Stimulated activated CD4-positive, alpha-beta T cell treated with anti-CD3 and anti-CD28 coated beads, Interleukin-4, amount 100 ng/mL, for 24 hours (primary cell): ENCODE data around the gene RUNX1.

Source experiments
- DNase-seq: peaks from one replicate; pipeline ENCODE4 v3.0.0-alpha.2; 2020

Gene RUNX1

DNA sequence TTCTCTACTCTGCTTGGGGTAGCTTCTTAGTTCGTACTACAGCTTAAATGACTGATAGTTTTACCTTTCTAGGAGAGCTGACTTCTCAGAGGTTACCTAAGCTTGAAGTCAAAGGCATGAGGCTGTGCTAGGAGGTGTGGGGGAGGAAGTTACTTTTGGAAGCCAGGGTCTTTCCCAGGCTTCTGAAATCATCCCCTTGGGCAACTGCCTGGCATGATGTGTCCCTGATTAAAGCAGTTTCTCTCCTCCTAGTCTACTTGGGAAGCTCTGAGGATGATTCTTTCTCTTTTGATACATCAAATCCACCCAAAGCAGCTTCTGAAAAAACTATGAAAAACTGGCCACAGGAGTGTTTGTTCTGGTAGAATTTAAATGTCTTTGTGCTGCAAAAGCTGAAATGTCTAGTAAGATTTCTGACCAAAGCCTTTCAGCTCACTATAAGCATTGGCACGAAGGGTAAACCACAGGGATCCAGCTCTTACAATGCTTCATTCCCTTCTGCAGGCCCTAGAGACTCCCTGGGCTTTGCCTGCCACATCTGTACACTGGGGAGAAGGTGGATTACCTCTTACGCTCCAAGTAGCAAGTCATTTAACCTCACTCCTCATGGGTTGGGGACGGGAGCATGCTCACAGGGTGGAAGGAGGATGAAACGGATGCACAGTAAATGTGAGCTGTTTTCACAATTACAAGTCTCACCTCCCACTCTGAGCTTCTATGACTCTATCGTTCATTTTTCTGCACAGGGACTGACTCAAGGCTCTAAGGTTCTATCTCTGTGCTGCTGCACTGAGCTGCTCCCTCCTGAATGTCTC is 59.6 kb downstream of the RUNX1 start:
- DNase-seq: peak; percentile 82

DNA sequence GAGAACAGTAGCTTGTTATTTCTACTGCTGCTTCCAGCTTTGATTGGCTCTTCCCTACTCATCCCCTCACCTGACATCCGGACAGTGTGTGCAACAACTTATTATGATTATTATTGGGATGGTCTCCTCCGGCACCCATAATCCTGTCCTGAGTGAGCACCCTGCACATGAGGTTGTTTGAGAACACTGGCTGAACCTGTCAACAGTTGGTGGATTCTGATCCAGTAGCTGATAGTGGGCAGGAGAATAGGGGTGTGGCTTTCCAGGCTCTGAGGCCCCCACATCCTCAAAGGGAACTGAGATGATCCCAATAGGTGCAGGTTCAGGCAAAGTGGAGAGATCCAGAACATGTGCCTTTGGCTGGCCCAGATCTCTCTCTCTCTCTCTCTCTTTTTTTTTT is 60.5 kb downstream of the RUNX1 start:
- no peak for DNase-seq

DNA sequence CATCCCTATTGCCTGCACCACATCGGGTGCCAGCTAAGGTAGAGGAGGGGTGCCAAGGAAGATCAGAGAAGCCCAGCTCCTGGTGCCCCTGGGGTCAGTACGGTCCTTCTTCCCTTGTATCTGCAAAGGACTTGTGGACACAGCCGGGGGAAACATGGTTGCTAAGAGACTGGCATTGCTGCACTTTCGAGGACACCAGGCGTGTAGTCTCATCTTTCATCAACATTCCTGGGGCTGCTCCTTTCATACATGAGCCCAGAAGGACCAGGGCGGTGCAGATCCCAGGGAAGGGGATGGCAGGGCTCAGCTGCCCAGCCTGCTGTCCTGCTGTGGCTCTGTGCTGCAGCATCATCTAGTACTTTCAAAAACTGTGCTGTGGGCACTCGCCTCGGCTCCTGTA is 61.0 kb downstream of the RUNX1 start:
- no peak for DNase-seq

DNA sequence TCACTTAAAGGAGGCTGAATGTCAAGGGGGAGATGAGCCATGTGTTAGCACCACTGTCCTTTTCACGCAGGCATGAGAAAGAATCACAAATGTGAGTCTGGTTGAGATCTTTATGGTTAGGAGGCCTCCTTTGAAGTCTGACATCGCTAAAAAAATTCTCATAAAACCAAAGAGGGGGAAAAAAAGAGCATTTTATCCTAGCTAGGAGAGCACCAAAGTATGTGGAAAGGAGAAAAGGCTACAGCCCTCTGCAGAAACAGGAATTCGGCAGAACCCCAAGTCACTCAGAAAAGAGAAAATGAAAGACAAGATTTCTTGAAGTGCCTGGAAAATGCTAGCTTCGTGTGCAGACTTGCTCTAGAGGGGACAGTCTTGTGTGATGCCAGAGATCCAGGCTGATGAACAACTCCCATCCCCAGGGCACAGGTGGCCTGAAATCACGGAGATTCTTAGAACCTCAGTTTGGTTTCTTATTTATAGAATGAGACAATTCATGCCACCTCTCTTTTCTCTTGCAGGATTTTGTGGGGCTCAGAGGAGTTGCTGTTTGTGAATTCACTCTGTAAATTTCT is 61.5 kb downstream of the RUNX1 start:
- no peak for DNase-seq

DNA sequence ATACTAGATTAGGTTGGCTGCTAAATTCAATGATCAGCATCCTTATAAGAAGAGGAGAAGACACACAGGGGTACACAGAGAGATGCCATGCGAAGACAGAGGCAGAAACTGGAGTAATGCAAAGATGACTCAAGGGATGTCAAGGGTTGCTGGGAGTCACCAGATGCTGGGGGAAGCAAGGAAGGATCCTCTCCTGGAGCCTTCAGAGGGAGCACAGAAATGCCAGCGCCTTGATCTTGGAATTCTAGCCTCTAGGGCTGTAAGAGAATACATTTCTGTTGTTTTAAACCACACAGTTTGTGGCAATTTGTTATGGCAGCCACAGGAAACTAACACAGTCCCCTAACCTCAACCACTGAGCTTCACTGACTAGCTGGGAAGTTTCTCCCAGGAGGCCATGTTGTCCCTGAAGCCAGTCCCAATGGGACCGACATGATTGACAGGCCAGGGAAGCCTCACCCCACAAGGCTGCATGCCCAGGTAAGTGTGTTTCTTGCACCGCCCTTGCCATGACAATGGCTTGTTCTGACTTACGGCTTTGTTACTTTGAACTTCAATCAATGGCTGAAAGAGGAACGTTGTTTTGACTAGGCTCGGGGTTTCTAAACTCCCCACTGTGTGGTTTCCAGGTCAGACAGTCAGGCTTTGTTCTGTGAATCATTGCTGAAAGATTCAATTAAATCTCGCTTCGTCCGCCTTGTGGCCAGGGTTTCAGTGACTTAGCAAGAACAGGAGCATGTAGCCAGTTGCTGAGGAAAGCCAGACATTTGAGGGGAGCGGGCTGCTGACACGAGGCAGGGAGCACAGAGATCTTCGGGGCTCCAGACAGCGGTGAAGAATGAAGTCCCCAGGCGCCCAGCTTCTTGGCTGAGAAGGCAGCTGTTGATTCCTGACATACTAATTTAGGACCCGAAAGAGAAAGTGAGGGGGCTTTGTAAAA is 62.3 kb downstream of the RUNX1 start:
- DNase-seq: peak; percentile 84

DNA sequence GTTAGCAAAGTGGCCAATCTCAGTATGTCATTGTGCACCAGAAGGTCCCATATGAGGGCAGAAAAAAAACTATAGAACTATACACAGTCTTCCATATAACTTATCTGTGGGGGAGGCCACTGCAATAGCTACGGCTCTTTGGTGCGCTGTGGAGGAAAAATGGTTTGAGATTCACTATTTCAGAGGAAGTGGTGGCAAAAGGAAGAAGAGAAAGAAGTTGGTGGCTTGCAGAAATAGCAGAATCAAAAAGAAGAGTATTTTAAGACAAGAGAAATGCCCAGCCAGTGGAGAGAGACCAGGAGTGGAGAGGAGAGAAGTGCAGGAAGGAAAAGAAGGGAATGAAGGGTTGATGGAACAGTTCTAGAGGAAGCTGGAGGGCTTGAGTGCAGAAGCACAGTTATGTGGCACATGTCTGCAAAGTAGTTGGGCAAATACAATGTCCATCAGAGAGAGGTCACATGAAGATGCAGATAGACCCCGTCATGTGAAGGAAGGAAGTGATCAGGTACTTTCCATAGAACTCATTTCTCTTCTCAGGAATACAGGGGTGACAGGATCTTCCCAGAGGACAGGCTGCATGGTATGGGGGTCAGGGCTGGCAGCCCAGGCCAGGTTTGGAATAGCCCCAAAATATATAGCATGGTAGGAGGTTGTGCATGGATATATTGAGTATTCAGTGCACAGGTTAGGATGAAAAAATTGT is 64.6 kb downstream of the RUNX1 start:
- DNase-seq: no peak

DNA sequence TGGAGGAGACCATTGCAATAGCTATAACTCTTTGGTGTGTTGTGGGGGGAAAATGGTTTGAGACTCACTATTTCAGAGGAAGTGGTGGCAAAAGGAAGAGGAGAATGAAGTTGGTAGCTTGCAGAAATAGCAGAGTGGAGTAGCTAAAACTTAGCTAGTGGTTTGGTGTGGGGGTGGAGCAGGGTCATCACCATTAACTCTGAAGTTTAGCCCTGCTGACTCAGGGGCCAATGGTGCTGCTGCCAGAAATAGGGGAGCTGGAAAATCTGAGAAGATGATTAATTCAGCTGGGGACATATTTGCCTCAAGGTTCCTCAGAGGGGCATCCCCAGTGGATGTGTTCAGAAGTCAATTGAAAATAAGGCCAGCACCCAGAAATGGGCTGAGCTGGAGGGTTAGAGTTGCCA is 65.4 kb downstream of the RUNX1 start:
- DNase-seq: peak; percentile 79

DNA sequence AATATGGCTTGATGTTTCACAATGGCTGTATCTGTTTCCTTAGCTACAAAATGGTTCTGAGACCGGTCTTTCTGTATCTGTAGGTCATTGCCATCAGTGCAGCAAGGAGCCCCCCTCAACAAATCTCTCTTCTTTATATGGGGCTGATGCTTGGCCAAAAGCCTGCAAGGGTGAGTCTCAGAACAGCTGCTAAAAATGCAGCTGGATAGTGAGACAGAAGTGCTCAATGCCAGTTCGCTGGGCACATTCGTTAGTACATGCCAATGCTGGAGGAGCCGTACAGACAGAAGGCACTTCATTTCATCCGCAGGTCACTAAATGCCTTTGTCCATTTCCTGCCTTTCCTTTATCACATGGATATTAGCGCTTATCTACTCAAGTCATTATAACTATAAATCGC is 67.3 kb downstream of the RUNX1 start:
- DNase-seq: no peak

DNA sequence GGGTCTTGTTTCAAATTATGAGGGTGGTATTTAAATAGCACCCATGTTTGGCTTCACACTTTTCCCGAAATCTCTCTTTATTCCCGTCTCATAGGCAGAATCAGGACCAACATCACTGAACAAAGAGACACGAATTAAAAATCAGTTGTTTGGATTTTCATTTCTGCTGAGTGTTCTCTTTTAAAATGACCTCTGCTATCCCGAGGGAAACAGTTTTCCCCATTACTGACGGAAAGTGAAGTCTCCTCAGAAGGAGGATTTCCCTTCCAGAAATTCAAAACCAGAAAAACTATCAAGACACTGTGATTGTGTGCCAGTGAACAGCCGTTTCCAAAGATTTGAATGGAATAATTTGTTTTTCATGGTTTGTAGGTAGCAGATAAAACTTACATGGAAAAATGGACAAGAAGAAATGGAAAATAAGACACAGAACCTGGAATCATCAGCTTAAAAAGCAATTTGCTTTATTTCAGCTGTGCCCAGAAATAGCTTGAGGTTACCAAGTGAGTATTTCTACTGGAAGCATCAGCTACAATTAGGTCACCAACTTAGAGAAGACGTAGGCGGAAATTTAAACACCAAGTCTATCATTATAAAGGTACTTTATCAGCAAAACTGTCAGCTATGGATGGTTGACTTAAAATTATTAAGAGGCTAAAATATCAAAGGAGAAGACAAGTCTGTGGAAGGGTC is 68.5 kb downstream of the RUNX1 start:
- DNase-seq: no peak

DNA sequence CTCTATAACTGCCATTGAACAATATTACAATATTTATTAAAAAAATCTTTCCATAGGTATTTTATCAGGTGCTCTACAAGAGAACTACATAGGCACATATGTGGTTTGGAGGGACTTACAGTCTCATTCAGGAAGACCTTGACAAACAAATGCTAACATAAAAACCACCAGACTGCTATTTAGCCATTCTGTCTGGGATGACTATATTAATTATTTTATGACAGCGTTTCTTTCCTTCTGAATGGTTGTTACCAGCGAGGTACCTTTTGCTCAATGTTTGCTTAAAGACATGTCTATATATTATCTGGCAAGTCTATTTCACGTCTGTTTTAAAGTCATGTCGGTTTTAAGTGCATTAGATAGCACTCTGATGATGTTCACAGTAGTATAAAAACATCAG is 69.7 kb downstream of the RUNX1 start:
- no peak for DNase-seq

DNA sequence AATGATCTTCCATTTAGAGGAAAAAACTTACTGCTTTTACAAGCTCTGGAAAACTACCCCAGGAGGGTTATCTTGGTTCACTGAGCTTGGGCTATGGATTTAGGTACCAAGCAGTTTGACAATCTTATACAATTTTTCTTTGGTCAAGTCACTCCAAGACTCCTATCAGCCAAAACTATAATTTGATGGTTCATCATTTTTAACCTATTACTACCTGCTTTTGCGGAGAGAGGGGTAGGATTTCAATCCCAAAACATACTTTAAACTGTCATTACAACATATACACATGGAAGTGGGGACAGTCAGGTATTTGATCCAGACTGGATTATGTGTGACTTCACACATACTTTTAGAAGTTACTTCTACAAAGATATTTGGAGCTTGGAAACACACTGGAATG is 71.8 kb downstream of the RUNX1 start:
- no peak for DNase-seq

DNA sequence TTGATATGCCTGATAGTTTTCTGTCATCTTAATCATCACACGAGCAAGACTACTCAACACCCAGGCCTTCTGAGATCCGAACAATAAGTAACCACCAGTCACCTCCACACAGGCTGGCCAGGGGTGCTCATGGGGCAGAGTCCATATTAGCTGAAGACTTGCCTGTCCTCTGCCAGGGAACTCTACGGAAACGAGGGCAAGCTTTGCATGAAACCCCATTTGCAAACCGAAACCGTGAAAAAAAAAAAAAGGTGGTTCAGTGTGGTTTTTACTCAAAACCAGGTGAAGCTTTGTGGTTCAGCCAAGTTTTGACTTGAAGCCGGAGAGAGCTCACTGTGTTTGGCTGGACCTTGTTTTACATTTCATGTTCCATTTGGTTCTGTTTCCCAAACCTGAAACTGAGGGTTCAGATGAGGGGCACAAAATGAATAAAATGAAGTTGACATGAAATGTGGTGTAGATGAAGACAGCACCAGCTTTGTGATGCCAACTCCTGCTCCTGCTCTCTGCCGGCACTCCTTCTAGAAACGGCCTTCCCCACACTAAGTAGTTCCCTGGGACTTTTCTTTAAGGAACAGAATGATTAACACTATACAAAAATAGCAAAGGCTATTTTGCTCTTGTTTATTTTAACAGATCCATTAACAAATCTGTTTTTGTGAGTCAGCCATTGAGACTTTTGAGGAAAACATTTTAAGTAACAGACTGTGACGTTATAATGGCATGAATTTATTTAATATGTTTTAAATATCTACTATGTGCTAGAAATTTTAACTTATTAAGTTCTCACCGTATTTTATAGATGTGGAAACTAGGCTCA is 74.7 kb downstream of the RUNX1 start:
- DNase-seq: peak; percentile 62

DNA sequence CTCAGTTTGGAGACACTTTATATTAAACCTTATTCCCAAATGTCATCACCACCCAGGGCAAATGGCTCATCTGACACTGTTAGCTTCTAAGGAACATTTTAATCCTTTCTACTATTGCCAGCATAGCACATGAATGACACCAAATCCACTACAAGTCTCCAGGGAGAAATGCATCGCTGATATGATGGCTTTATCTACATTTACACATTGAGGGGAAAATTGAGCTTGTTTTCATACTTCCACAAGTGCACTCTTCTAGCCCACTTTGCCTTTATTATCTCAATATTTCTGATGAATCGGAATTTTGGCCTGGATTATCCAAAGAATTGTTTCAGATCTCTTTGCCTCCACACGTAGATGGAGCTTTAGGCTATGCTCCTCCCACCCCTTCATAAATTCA is 75.4 kb downstream of the RUNX1 start:
- DNase-seq: no peak

DNA sequence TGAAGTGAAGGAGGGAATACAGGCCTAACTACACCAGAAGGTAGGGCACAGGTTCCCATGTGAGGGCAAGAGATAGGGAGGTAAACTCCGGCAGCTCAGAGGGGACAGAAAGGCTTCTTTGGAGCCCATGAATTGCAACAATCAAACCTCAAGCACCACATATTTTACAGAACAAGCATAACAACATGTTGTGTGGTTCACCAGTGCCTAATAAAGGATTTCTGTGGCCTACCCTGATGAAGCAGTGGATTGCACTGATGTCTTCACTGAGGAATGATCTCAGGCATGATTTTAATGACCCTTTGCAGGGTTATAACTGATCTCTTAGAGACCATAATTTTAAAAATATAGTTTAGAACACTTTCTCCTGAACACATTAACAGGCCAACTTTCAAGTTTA is 77.4 kb downstream of the RUNX1 start:
- DNase-seq: no peak

DNA sequence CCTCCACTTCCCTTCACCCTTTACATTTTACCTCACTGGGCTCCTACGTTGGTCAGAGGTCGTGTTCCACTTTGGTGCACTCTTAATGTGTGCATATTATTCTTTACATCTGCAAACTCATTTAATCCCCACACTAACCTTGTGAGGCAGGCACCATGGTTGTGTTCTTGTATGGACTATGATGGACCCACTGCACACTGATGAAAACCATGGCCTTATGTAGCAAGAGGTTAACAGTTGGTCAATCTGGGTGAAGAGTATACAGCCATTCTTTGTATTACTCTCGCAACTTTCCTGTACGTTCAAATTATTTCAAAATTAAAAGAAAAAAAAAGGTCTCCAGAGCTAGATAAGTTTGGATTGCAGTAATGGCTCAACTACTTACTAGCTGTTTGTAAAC is 78.5 kb downstream of the RUNX1 start:
- DNase-seq: no peak

DNA sequence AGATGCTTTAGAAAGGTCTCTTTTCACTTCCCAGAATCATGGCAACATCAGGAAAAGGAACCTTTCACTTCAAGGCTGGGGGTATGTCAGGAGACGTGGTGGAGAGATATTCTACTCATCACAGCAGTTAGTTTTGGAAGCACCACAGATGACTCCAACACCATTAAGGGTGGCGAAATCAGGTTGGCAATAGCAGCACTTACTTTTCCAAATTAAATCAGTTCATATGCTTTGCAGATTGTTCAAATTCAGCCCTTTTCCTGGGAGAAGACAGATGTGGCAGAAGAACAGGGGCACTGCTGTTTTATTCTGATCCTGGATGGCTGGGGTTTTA is 79.0 kb downstream of the RUNX1 start:
- no peak for DNase-seq

DNA sequence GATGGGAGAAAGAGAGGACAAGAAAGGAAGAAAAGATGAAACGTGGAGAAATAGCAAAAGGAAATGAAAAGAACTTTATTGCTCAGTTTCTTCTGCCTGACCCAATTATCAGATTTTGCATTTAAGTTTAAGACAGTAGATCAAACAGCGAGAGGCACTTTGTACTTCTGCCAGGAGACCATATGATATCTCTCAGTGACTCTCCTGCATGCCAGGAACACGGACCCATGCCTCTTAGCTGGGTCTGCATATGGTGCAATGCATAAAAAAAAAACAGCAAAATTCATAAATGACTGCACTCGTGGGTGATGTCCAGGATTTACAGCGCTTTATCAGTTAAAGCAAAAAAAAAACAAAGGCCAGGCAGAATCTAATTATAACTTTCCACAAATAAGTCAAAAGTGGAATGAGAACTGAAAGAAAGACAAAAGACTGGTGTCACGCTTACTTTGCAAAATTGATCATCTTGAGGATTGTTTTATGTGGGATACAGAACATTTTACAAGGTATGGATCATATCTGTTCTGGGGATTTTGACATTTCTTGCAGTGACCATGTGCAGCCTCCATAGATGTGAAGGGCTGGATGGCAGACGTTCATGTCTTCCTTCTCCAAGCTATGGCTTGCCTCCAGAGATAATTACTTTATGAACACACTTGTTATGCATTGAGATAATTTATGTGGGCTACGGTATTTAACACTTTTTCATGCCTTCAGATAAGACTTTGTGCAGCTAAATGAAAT is 79.5 kb downstream of the RUNX1 start:
- DNase-seq: no peak

DNA sequence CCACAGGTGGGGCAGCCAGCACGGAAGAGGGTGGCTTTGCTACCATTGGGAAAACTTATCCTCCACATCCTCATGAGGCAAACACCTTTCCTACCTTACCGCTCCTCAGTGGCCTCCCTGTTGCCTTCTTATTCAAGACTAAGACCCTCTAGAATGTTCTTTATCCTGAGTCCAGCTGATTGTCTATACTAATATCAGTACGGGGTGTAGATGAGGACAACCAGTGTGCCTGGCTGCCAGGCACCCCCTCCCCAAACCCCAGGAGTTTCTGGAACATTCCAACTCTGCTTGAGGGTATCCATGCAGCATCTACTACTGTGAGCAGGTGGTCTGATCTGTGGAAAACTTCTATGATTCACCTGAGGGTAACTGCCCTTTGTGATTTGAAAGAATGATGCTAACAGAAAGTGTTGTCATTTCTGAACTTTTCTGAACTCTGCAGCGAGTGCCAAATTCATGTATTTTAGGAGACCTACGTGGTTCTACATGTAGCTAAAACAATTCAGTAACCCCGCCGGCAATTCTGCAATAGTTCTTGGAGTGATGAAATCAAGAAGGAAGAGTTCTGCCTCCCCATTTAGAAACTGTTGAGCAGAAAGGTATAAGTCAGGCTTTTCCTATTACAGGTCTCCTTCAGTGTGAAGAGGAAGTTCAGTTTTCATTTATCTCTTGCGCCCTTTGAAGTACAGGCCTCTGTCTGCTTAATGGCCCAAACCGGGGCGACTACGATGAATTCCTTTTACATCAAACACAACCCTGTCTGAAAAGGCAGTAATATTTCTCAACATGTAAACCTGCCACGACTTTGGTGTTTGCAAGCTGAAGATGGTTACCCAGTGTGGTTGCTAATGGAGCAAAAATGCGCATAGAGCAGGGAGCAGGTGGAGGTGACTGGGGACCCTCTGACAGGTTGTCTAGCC is 80.4 kb downstream of the RUNX1 start:
- peak; percentile 59 for DNase-seq

DNA sequence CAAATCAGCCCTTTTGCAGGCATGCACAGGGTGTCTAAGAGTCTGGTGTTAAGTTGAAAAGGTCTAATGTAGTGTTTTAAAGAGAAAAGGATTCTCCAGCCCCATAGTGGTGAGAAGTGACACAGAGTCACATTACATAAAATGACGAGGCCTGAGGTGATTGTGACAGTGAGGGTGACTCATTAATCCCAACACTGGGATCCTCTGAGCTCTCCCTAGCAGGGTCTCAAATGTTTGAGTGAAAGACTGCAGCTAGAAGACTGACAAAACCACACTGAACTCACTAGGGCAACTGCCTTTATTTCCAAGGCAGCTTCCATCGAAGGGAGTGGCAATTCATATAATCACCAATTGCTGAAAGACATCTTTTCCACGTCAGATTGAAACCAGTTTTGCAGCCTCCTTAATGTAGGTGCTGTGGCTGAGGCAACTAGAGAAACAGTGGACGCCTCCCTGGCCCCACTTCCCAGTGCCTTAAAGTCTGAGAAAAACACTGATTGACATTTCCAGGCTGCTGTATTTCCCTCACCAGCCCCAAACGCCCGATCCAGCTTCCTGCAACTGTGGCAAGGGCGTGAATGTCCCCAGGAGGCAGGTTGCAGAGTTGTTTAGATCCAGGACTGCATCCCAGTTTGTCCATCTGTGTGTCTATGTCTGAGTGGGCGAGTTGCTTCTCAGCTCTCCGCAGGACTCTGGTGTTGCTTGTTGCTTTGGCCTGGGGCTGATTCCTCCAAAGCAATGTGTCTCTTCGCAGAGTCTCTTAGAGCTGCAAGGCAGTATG is 81.4 kb downstream of the RUNX1 start:
- DNase-seq: peak; percentile 55
